Lower leg skin (tissue), 4 donors: ENCODE results near the gene NARS2. TPM values are rescaled to one million over a fixed set of nuclear protein-coding genes. Genes with fewer than 3 reads are reported as not detected.

ENCODE experiments used
- DNase-seq, 2 donors: peaks; one replicate each; pipeline ENCODE4 v3.0.0-alpha.2; 2019; ENCODE audit warnings: low spot score in 2 of 2
- H3K4me3 ChIP-seq: fragments of 200-600 bp; sonication (generic); 2 replicates; pipeline ENCODE4 v1.5.1; 2017; ENCODE audit warnings: mild to moderate bottlenecking, low read depth; ENCODE audit not compliant: poor library complexity, severe bottlenecking
- POLR2A ChIP-seq, 2 donors: fragments of 450-650 bp; IDR thresholded peaks; one replicate each; pipeline ENCODE4 v1.6.1; 2016 to 2017; ENCODE audit warnings: antibody characterized with exemption in 2 of 2, mild to moderate bottlenecking in 1 of 2, moderate library complexity in 1 of 2
- WGBS, 2 donors: methylation state at CpG; one replicate each; pipeline ENCODE4 v1.1.5; 2018; 5-methylcytosine and 5-hydroxymethylcytosine counted together
- intact Hi-C: fragments of 100-400 bp; cut with DNase I; formaldehyde crosslinking; loops from one replicate; pipeline ENCODE4 v1.15.0; 2023; ENCODE audit warnings: low total_unique reads
- total RNA-seq, 4 donors: library from RNA; depleted of rRNA; stranded (reverse); fragments of >200 nt; gene quantifications; one replicate each; pipeline ENCODE4 v1.1.0, GENCODE V29; 2016
- TF ChIP-seq, protein P1 (sequence below), 3 donors: fragments of 450-650 bp; IDR thresholded peaks; one replicate each; pipeline ENCODE4 v1.5.1; 2016; ENCODE audit warnings: antibody characterized with exemption in 3 of 3, mild to moderate bottlenecking in 3 of 3, moderate library complexity in 2 of 3

NARS2 gene
- total RNA-seq, 4 donors from 2014 or later = 11.2 to 15.7 (median 14.0) TPM

GRCh38 chr11:78390809-78391208, 183.9 kb downstream of the NARS2 start:
- intact Hi-C loops = loop anchor here (10.0 kb wide), 1 partner anchor 906 kb away; no protein-coding TSS in a partner anchor
- no peak for DNase-seq
- WGBS, 2 donors = 85 to 89% methylated on average over 5 of the region's 5 CpGs
- TF ChIP-seq, protein P1, sequence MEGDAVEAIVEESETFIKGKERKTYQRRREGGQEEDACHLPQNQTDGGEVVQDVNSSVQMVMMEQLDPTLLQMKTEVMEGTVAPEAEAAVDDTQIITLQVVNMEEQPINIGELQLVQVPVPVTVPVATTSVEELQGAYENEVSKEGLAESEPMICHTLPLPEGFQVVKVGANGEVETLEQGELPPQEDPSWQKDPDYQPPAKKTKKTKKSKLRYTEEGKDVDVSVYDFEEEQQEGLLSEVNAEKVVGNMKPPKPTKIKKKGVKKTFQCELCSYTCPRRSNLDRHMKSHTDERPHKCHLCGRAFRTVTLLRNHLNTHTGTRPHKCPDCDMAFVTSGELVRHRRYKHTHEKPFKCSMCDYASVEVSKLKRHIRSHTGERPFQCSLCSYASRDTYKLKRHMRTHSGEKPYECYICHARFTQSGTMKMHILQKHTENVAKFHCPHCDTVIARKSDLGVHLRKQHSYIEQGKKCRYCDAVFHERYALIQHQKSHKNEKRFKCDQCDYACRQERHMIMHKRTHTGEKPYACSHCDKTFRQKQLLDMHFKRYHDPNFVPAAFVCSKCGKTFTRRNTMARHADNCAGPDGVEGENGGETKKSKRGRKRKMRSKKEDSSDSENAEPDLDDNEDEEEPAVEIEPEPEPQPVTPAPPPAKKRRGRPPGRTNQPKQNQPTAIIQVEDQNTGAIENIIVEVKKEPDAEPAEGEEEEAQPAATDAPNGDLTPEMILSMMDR (IDR thresholded peaks at IDR 0.05) = no peak
- TF ChIP-seq POLR2A (IDR thresholded peaks at IDR 0.05) = no peak
- H3K4me3 ChIP-seq = no peak overlapping the region

DNA sequence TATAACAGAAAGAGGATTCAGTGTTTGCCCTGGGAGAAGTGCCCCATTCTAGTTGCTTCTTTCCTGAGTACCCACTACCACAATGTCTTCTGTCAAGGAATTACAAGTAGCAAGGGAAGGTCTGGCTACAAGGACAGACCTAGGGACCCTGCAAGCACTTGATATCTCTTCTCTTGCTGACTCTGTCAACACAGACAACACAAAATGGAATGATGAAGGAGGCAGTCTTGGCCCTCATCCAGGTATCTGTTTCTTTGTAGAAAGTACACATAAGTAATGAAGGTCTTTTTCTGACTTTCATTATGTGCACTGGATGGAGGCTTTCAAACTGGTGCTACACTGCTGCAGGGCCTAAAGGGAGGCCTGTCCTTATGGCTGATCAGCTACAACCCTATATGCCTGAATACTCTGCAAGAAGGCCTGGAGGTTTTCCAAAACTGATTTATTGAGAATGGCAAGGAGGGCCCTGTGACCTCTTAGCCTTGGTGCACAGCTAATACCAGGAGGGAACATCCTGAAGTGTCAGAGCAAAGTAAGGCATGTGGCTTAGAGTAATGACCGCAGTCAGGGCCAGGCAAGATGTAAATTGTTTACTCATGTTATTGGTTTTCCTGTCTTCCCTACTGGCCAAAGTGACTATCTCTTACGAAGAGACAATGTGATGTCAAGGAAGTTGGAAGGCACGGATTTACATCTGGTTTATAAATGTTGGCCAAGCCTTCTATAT, 188.3 kb downstream of the NARS2 start:
- intact Hi-C loops = no loop called here
- WGBS, 2 donors = 80 to 83% methylated on average over 3 of the region's 3 CpGs
- TF ChIP-seq POLR2A (IDR thresholded peaks at IDR 0.05) = no peak
- TF ChIP-seq, protein P1 (IDR thresholded peaks at IDR 0.05) = no peak

More for the DNA sequence above, 188.3 kb downstream of the NARS2 start:
- no peak for DNase-seq
- no peak overlapping the region for H3K4me3 ChIP-seq

Other genes starting within 250 kb of the NARS2 start
- 10 to 100 TPM; 22.5 to 32.8 (median 30.1) TPM for gene GAB2, start 157.0 kb downstream of the NARS2 start, total RNA-seq